ENCODE data around the gene OR4N2.

GRCh38 chr14:19775587-19775986 is 28.0 kb upstream of the OR4N2 start:
- TF ChIP-seq POLR2A (IDR thresholded peaks at IDR 0.05; ENCODE audit: low read length) (no peak), GATA1 (IDR thresholded peaks at IDR 0.05; ENCODE audit: low read depth, low read length) (no peak)
